SHP77 treated with DMSO at 0.1 percent for 48 hours (cell line): ENCODE results near the gene TEX35.

Source experiments
- DNase-seq: peaks from one replicate; lab custom pipeline; 2025; lab: John Stamatoyannopoulos, UW

Gene TEX35

DNA sequence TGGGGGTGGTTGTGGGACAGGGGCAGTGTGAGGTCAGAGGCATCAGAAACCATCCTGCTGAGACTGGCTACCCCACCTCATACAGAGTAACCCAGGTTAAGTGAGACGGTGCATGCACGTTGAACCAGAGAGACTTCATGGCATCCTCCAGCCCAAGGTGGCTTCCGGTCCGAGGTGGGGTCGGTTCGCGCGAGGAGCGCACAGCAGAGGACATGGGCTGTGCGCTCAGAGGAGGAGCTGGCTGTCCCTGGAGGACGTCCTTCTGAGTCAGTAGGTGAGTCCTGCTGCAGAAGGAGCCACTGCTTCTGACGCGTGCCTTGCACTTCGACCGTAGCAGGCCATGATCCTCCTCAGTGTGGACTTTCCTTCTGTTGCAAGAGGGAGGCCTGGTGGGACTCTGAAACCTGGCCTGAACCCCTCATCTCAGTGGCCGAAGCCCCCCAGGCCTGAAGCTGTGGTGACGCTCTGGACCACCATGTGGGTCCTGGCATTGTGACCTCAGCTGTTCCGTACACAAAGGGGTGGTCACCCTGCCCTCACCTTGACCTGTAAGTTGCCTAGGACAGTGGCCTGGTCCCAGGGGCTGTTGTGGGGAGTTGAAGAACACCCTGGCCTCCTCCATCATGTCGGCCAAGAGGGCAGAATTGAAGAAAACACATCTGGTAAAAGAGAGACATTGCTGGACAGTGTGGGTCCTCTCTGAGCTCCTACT, at the start of gene TEX35:
TEX35 (plus strand) TSS at position 544 of the 712 bp plus-strand sequence; CDS start at position 624, 80 bp downstream.
- no peak for DNase-seq

DNA sequence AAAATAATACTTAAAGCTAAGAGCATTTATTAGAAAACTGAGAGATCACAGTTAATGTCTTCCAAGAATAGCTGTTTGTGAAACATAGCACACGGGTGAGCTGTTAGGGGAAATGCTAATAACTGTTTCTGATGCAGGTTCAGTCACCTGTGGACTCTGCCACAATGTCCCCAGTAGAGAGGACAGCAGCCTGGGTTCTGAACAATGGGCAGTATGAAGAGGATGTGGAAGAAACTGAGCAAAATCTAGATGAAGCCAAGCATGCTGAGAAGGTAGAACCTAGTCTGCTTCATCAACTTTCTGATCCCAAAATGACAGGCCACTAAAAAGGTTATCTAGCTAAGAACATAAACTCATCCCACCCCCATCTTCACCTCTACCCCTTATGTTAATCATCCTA, 48.8 kb upstream of the TEX35 start:
- no peak for DNase-seq

DNA sequence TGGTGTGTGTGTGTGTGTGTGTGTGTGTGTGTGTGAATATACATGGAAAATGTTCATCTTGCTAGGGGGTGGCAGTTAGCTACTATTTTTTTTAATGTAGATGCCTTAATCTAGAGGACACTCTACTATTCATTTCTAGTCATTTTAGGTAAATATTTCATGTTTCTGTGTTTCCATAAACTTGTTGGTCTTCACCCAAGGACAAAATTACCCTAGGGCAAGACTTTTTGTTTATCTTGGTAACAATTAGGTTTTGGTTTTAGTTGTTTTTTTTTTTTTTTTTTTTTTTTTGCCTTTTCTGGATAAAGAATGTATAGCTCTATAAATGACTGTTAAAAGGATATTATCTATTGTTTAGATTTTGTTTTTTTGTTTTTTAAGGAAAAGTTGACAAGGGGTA, 48.3 kb upstream of the TEX35 start:
- DNase-seq = no peak

DNA sequence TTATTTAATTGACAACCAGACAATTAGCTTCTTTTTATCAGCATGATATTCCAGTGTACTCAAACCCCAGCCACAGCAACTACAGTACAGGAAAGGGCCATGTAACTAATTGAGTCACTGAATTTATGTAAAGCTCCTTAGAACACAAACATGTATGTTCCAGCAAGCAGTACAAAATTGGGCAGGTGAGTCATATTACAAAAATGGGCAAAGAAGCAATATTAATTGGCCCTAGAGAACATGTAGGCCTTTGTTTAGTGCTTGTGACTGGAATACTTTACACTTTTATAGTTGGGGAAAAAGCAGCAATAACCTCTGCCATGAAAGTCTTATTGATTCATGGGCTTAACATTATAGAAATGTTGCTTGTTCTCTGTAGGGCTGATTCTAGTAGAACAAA, 47.9 kb upstream of the TEX35 start:
- DNase-seq = no peak

DNA sequence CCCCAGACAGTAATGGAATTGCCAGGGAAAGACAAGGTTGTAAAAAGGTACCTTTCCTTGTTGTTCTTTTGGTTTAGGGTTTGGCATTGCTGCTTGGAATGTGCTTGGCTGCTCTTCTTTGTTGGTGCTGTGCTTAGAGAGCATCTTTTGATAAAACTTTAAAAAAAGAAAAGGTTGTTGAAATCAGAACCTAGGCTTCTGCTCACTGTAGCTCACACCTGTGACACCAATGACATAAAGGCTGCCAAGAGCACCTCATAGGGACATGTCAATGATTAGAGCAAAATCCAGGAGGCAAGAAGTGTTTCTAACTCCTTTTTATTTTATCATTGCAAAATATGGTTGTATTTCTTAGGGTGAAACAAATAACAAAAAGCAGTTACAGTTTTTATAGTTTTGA, 45.1 kb upstream of the TEX35 start:
- no peak for DNase-seq

DNA sequence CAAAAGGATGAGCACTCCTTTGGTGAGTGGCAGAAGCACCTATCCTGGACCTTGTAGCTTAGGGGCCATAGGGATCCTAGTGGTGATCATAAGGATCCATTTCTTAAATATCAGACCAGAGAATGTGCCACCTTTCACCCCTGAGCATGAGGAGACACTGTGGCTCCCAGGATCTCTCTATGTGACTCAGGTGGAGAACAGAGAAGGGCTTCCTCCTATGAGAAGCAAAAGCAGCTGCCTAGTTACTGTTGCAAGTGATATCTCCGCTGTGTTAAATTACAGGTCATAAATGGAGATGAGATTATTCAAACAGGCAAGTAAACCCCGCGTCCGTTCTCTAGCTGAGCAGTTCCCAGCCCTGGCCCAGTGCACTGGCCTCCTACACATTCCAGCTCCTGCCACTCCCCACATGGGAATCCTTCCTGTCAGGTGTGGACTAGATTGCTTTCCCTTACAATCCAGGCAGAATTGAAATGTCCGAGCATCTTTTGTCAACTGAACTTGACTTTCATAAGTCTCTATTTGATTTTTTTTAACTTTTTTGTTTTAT, 42.4 kb upstream of the TEX35 start:
- no peak for DNase-seq

DNA sequence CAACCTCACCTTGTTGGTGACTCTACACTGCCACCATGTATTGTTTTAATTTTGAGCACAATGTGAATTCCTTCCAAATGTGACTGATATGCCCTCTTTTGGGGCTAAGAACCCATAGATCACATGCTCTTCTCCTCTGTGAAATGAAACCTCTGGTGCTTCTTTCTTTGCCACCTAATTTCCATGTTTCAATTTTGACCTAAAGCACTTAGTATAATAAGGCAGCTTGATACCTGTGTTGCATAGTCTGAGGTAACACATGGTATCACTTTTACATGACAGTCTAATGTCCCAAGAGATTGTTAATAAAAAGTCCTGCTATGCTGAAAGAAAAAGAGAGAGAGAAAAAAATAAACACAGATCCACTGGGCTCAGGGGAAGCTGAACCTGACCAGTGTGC, 40.4 kb upstream of the TEX35 start:
- DNase-seq = no peak

DNA sequence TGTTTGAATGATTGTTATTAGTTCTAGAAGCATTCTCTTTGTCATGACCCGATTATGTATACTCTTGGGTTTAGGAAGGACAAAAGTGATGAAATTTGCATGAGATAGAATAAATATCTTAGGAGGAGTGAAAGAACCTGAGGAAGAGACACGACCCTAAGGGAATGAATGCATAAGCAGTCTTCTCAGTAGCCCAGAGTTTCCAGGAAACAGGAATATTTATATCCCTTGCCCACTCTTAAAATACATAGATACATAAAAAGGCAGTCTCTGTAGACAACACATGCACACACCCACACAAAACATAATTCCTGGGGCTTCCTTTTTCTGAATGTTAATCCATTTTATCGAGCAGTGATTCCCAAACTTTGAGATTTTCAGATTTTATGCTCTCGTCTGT, 35.5 kb upstream of the TEX35 start:
- DNase-seq = no peak

DNA sequence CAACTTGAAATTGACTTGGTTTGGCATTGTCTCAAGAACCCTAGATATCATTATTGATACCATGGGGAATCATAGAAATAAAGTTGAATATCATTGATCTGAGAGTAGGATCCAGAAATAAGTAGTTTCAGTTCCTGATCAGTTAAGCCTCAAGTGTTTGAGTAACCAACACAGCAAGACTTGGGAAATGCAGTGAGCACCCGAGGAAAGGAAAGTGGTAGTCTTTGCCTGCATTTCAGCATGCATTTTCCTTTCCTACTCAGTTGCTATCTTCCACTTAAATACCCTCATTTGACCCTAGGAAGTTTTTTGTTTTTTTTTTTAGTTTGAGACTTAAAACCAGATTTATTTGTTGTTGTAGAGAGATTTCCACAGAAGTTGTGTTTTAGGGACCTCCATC, 35.1 kb upstream of the TEX35 start:
- DNase-seq = no peak

DNA sequence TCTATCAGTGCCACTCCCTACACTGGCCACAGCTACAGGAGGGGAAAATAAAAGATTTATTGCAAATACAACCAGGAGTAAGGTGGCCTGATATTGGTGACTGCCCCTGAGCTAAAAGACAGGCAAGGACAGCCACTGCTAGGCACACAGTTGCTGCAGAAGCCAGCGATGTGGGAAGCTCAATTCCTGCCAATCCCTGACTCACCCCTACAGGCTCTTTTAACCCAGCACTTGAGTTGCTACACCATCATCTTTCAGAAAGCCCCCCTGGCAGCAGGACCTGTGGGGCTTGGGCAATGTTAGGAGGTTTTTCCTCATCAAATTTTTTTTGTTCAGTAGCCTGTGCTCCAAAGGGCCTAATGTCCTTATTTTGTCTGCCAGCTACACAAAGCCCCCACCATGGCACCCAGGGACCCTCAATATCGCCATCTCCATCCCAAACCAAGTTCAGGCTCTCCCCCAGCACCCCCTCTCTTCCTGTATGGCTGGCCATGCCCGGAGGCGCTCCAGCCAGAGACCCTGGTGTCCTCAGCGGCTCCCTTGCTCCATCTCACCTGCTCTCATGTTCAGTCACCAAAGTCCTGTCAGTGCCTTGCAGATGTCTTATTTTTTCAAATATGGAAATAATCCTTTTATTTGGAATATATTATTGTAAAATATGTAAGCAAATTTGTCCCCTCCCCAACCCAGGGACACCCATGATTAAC, 29.5 kb upstream of the TEX35 start:
- DNase-seq = no peak

DNA sequence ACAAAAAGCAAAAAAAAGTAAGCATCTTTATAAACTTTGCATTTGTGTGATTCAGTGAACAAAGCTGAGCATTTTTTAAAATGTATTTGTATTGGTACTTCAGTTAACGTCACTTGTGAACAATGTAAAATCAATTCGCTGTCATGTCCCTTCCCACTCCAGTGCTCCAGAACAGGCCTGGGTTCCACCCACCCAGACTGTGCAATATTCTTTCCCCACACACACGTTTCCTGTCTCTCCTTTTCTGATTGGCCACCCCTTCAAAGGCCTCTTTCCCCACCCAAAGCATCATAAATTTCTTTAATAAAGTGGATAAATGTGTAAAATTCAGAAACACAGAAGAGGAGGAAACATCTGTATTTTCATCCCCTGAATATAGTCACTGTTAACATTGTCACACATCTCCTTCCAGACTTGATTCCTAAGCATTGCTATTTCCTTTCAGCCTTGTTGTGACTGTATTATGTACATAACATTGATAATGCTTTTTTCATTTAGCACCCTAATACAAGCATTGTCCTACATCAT, 28.1 kb upstream of the TEX35 start:
- DNase-seq = no peak

DNA sequence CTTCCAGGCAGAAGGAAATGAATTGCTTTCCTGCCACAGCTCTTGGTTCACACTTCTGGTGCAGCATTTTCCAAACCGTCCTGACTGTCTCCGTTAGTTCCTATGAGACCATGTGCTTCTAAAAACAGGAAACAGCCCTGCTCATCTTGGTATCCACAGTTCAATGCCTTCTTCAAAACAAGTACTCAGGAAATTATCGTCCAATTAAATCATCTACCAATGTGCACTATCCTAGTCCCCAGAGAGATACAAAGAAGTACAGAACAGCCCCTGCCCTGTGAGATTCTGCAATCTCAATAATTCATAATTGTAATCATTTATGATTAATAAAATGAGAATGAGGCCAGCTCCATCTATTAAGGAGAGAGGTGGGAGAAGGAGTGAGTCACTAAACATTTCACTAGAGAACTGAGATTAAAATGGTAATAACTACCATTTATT, 27.3 kb upstream of the TEX35 start:
- DNase-seq = no peak

DNA sequence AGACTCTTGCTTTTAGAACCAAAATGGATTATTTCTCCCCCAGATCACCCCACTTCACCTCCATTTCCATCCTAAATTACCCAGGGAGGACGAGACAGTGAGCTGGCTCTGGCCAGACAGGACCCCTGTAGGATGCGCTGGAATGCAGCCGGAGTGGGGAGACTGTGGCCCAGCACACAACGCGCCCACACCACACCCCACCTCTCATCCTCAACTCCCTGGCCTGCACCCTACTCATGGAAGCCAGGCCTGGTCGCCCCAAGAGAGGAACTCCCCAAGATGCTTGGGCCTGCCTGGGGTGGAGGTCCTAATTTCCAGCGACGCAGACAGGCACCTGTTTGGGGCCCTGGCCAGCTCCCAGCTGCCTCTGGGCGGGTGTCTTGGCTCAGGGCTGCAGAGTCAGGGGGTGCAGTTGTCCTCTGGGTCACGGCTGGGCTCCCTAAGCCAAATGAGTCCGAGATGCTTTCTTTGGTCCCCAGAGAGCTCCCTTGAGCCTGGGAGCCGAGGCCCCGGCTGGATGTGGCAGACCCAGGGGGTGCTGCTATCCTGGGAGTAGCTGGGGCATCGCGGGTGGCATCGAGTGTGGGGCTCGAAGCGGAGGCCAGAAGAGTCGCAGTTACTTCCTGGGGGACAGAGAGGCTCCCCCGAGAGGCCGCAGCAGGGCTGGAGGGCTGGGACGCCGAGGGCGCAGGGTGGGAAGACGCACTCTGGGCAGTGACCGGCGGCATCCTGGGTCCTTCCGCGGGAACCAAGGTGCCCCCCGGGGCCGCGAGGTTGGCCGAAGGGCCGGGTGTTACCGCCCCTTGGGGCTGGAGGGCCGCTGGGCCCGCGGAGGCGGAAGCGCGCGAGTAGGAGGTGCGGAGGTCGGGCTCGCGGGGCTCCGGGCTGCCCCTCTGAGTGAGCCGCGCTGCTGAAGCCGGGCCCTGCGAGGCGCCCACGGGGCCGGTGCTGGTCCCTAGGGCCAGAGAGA, 26.5 kb upstream of the TEX35 start:
- DNase-seq = no peak

DNA sequence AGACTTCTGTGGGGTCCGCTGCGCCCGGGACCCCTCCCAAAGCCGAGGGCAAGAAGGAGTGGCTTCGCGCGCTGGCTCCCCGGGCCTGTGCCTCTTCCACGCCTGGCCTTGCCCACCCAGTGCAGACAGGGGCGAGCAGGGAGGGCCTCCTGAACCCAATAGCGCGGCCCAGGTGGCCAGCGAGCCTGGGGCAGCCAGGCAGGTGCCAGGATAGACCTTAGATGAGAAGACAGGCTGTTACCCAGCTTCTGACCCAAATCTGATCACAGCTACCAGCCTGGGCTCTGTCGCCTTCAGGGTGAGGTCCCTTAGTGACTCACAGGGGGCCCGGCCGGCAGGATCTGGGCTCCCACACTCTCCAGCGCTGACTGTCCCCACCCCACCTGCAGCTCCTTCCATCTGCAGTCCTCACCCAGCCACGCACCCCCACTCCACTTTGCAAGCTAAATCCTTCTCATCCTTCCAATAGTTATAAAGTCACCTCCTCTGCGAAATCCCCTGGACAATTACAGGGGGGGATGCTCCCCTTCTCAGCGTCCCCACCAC, 25.8 kb upstream of the TEX35 start:
- DNase-seq = no peak

DNA sequence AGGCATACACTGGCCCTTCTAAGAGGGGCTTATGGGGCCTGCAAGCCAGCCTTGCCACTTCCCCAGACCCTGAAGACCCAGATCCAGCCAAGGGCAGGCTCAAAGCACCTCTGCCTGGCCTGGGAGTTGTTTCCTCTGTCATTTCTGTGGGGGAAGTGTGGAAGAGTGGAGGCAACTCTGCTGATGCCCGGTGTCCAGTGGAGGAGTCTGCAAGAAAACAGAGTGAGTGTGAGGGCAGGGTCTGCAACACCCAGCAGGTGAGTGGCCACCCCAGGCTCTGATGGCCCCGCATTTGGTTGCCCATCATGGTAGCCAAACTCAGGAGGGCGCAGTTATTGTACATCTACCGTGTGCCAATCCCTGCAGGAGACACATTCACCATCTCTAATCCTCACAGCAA, 24.5 kb upstream of the TEX35 start:
- DNase-seq = no peak

DNA sequence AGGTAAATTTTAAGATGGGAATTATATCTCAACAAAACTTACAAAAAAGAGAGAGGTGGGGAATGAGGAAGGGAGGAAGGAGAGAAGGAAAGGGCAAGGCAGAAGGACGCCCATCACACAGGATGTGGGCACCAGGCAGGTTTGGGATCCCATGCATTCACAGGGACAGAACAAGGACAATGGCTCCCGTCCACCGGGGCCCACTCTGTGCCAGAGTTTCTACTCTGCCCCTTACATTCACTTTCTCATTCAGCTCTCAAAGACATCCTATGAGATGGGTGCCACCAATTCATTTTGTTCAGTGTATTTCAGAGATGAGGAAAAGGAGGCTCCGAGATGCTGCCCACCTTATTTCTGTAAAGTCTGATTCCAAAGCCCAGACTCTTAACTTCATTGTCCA, 23.5 kb upstream of the TEX35 start:
- no peak for DNase-seq

DNA sequence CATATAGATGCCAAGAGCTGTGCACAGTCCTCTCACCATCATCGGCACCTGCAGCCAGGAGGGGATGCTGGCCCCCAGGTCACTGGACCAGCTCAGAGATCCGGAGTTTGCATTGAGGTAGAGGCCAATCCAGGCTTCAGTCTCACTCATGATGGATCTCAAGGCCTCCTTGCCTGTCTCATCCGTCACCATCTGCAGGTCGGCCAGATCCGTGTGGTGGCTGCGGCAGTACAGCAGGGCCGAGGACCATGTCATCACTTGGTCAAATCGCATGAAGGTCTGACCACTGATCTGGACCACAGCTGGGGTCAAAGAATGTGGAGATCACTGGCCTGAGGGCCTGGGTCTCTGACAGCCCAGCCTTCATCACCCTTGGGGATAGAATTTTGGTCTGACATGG, 22.8 kb upstream of the TEX35 start:
- no peak for DNase-seq

DNA sequence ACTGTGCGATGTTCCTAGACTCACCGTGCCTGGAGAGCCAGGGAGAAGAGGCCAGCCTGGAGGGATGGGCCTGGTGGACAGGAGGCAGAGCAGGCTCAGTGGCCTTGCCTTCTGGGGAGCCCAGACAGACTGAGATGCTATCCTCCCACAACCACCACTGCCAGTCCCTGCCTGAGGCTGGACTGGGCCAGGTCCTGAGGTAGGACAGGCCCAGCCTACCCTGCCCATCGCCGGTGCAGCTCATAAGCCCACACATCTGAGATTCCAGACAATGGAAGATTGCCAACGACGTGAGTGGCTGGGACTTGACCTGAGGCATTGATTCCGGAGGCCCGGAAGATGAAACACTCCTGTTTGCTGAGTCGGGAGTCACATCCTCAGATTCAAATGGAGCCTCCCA, 21.9 kb upstream of the TEX35 start:
- DNase-seq = no peak

DNA sequence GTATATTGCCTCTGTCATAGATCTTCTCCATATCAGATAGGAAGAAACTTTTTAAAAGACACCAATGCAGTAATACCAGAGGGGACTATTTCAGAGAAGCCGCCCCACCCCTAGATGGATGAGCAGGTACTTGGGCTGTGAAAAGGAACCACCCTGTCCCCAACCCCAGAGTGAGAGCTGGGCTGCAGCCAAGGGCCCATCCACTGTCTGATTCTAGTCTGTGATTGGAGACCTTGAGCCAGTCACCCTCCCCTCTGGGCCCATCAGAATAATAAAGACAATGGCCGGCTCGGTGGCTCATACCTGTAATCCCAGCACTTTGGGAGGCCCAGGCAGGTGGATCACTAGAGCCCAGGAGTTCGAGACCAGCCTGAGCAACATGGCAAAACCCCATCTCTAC, 21.2 kb upstream of the TEX35 start:
- no peak for DNase-seq

DNA sequence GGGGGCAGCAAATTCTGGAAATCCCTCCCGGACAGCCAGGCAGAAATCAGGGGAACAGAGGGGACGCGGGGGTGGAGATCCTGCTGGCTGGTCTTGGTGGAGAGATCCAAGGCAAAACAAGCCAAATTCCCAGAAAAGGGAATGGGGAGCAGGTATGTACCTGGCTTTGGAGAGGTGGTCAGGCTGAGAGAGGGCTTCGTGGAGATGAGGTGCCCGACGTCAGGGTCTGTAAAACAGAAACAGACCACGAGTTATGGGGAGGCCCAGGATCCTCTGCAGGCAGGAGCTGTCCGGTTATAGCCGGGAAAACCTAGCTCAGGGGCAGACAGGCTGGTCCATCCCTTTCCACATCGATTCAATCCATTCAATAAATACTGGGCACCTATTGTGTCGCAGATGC, 20.6 kb upstream of the TEX35 start:
- no peak for DNase-seq

DNA sequence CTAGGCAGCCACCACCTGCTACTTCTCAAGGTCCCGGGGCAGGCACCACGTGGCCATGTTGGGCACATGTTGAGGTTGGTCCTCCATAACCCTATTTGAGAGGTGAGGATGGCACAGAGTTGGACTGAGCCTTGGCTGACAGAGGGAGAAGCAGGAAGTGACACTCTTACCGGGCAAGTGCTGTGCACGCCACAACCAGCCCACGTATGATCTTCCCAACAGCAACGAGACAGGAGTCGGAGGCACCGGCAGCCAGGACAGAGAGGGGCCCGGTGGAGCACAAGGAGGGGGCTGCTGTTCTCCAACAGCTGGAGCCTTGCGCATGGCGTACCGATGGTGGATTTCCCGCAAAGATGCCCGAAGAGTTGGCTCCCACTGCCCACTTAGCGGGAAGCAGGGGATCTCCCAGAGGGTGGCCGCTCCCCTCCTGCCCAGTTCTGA, 19.6 kb upstream of the TEX35 start:
- DNase-seq = no peak

DNA sequence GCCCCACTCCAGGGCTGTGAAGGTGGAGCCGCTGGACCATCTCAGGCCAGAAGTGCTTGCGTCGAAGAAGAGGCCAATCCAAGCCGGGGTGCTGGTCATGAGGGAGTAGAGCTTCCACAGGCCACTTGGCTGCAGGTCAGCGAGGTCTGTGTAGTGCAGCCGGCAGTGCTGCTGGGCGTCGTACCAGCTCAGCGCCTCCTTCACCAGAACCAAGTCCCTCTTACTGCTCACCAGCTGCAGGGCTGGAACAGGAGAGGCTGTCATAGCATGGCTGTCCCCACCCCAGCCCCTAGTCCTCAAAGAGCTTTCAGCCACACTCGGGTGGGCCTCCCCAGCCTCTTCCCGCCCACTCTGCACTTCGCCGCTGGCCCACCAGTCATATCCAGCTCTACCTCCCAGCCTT, 18.3 kb upstream of the TEX35 start:
- no peak for DNase-seq
